Osteoblast (primary cell): ENCODE measurements around the gene MRPL44. TPM values are rescaled to one million over a fixed set of nuclear protein-coding genes. Genes with fewer than 3 reads are reported as not detected.

Experiments
- DNase-seq: peaks from one replicate; pipeline ENCODE4 v3.0.0; 2011; ENCODE audit warnings: low spot score, mixed read lengths; ENCODE audit not compliant: insufficient read length; ENCODE audit errors: missing footprints
- H2AFZ ChIP-seq: 2 replicates; pipeline ENCODE4 v1.6.0; 2011; ENCODE audit warnings: mild to moderate bottlenecking, low read length
- H3K27ac ChIP-seq: 2 replicates; pipeline ENCODE4 v1.5.1; 2011; ENCODE audit warnings: mild to moderate bottlenecking, low read depth, low read length, moderate library complexity
- H3K27me3 ChIP-seq: 2 replicates; pipeline ENCODE4 v1.6.0; 2012; ENCODE audit warnings: mild to moderate bottlenecking, control low read depth, inconsistent platforms, low read length, moderate library complexity; ENCODE audit not compliant: insufficient read depth
- H3K36me3 ChIP-seq: 2 replicates; pipeline ENCODE4 v1.5.1; 2011; ENCODE audit warnings: mild to moderate bottlenecking, low read length, control low read depth, moderate library complexity; ENCODE audit not compliant: insufficient read depth
- H3K4me1 ChIP-seq: 2 replicates; pipeline ENCODE4 v1.5.1; 2011; ENCODE audit warnings: mild to moderate bottlenecking, low read length, control low read depth, moderate library complexity; ENCODE audit not compliant: insufficient read depth
- H3K4me2 ChIP-seq: 2 replicates; pipeline ENCODE4 v1.6.0; 2011; ENCODE audit warnings: mild to moderate bottlenecking, low read length; ENCODE audit not compliant: insufficient read depth
- H3K4me3 ChIP-seq: fragments of 200-600 bp; sonication (generic); 3 replicates; pipeline ENCODE4 v1.5.1; 2012; ENCODE audit warnings: mild to moderate bottlenecking, low read length, inconsistent platforms; ENCODE audit not compliant: insufficient read depth
- H3K79me2 ChIP-seq: 2 replicates; pipeline ENCODE4 v1.6.0; 2012; ENCODE audit warnings: mild to moderate bottlenecking, low read length, control low read depth, inconsistent platforms; ENCODE audit not compliant: insufficient read depth
- H3K9me3 ChIP-seq: 2 replicates; pipeline ENCODE4 v1.5.1; 2011; ENCODE audit warnings: low read depth, low read length, control low read depth
- H4K20me1 ChIP-seq: 2 replicates; pipeline ENCODE4 v1.6.0; 2012; ENCODE audit warnings: mild to moderate bottlenecking, low read length, control low read depth; ENCODE audit not compliant: insufficient read depth
- total RNA-seq: library from RNA; depleted of rRNA; stranded (reverse); fragments of >200 nt; gene quantifications from 2 replicates; pipeline ENCODE4 v1.2.3, GENCODE V29; 2012
- TF ChIP-seq, protein P1 (sequence below): IDR thresholded peaks from 2 replicates; pipeline ENCODE4 v1.5.1; 2011; ENCODE audit warnings: mild to moderate bottlenecking, low read depth, low read length, moderate library complexity; ENCODE audit errors: extremely low read depth

Gene MRPL44
- total RNA-seq, 1 donor: 29.3 TPM

DNA sequence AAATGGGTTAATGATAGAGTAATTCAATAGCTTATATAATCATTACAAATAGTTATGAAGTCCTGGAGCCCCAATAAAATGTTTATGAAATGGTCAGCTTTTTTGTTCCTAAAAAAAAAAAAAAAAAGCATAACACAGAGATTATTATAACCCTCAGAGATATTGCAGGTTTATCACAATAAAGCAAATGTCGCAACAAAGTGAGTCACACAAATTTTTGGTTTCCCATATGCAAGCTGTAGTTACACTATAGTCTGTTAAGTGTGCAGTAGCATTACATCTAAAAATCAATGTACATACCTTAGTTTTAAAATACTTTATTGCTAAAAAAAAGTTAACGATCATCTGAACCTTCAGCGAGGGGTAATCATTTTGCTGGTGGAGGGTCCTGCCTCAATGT lies 32.2 kb upstream of the MRPL44 start:
- H3K4me3 ChIP-seq: no peak overlapping the region
- H3K79me2 ChIP-seq: peaks cover 98% of the 10 kb centered on the region
- TF ChIP-seq, protein P1, sequence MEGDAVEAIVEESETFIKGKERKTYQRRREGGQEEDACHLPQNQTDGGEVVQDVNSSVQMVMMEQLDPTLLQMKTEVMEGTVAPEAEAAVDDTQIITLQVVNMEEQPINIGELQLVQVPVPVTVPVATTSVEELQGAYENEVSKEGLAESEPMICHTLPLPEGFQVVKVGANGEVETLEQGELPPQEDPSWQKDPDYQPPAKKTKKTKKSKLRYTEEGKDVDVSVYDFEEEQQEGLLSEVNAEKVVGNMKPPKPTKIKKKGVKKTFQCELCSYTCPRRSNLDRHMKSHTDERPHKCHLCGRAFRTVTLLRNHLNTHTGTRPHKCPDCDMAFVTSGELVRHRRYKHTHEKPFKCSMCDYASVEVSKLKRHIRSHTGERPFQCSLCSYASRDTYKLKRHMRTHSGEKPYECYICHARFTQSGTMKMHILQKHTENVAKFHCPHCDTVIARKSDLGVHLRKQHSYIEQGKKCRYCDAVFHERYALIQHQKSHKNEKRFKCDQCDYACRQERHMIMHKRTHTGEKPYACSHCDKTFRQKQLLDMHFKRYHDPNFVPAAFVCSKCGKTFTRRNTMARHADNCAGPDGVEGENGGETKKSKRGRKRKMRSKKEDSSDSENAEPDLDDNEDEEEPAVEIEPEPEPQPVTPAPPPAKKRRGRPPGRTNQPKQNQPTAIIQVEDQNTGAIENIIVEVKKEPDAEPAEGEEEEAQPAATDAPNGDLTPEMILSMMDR: no peak
- peaks cover 4% of the 10 kb centered on the region for H3K36me3 ChIP-seq
- H3K27ac ChIP-seq: no peak overlapping the region
- no peak overlapping the region for H3K4me2 ChIP-seq
- peaks cover 14% of the 10 kb centered on the region for H3K4me1 ChIP-seq
- H3K9me3 ChIP-seq: peaks cover 5% of the 10 kb centered on the region
- no peak for DNase-seq
- peaks cover 60% of the 10 kb centered on the region for H4K20me1 ChIP-seq
- no peak overlapping the region for H2AFZ ChIP-seq
- H3K27me3 ChIP-seq: no peaks in the 10 kb centered on the region

DNA sequence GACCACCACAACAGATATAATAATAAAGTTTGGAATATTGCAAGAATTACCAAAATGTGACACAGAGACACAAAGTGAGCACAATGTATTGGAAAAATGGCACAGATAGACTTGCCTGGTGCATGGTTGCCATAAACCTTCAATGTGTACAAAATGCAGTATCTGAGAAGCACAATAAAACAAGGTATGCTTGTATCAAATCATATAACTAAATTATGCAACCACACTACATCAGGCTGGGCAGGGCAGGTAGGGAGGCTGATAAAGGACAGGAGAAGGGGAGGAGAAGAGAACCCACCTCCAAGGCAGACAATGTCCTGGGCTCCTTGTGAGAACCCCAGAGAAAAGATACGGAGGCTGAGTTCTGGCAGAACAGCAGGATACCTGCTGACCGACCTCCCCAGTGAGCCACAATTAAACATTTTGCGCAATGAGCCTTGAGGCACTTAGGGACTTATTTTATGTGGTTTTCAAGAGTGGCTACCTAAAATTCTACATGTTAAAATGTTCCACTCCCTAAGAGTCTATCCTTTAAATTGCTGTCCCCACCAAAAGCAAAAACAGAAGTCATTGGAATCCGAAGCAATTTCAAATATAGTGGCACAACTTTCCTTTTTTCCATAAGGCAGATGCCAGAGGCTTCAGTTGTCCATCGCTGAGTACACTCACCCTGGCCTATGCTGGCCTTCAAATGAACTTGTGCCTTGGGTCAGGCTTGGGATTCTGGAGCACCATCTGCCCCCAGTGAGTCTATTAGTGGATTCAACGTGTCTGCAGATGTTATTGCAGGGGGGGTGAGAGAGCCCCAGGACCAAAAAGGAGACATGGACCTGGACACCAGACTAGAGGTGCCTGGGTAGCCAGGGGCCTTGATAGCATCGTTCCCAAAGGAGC lies 28.9 kb upstream of the MRPL44 start:
- H3K79me2 ChIP-seq: peaks cover 96% of the 10 kb centered on the region
- peaks cover 5% of the 10 kb centered on the region for H3K9me3 ChIP-seq
- H3K27ac ChIP-seq: no peak overlapping the region
- no peaks in the 10 kb centered on the region for H3K27me3 ChIP-seq
- DNase-seq: no peak
- no peak overlapping the region for H2AFZ ChIP-seq
- H3K4me2 ChIP-seq: no peak overlapping the region
- H3K4me3 ChIP-seq: no peak overlapping the region
- peaks cover 4% of the 10 kb centered on the region for H3K36me3 ChIP-seq
- peaks cover 57% of the 10 kb centered on the region for H4K20me1 ChIP-seq
- TF ChIP-seq, protein P1: no peak
- H3K4me1 ChIP-seq: peaks cover 23% of the 10 kb centered on the region

DNA sequence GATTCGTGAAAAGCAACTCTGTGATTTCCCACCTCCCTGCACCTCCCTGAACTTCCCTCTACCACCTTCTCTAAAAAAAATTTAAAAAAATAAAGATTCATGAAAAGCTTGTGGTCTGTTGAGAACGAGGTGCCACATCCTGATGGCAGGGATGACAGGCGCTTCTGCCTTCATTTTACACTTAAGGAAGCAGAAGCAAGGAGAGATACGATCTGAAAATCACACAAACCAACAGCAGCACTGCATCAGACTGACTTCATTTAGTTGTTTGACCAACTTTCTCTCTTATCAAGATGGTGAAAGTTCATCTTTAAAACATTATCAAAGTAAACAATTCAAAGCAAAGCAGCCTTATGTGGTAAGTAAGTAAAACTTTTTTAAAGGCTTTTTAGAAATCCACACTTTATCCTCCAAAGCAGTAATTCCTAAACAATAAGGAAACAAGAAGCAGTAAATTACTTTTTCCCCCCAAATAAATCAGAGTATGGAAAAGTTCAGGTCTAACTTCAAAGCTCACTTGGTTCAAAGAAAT lies 27.6 kb upstream of the MRPL44 start:
- Histone ChIP-seq H3K4me2 (no peak overlapping the region), H2AFZ (no peak overlapping the region), H4K20me1 (peaks cover 51% of the 10 kb centered on the region), H3K27ac (no peak overlapping the region), H3K27me3 (no peaks in the 10 kb centered on the region), H3K4me3 (no peak overlapping the region), H3K36me3 (peaks cover 4% of the 10 kb centered on the region), H3K9me3 (peaks cover 5% of the 10 kb centered on the region), H3K79me2 (peaks cover 99% of the 10 kb centered on the region), H3K4me1 (peaks cover 28% of the 10 kb centered on the region)
- TF ChIP-seq, protein P1: no peak
- no peak for DNase-seq
